H1 (cell line): Measurements from ENCODE around the gene ASCL2. TPM values are rescaled to one million over a fixed set of nuclear protein-coding genes. Genes with fewer than 3 reads are reported as not detected.
A peak's percentile ranks its signal among the peaks of the same experiment; 100 is the strongest.

ENCODE experiments used
- CTCF ChIA-PET: fragments of 300-600 bp; sonication (Branson Sonifier 250); formaldehyde crosslinking; loops from one replicate; lab custom pipeline; 2021; ENCODE audit not compliant: partially characterized antibody; lab: Charles Lee
- POLR2A ChIA-PET: fragments of 300-600 bp; sonication (Branson Sonifier 250); formaldehyde crosslinking; loops from one replicate; lab custom pipeline; 2021; ENCODE audit warnings: inconsistent platforms; ENCODE audit not compliant: partially characterized antibody; lab: Charles Lee
- DNase-seq, 2 experiments: peaks; one replicate each; pipeline versions ENCODE4 v3.0.0 to v3.0.0-alpha.2; 2010 to 2022; ENCODE audit warnings: low spot score in 2 of 2, low read depth in 1 of 2, mixed read lengths in 1 of 2
- FAIRE-seq: peaks from 2 replicates; lab custom pipeline; 2011; peaks lifted over from hg19 to GRCh38; lab: Jason Lieb, UNC
- H2AFZ ChIP-seq: 2 replicates; pipeline ENCODE4 v1.8.1; 2012; ENCODE audit warnings: low read length, inconsistent platforms
- H2AK5ac ChIP-seq: 2 replicates; pipeline ENCODE4 v1.6.1; 2013; ENCODE audit warnings: low read depth, low read length
- H2BK120ac ChIP-seq: replicated peaks from 2 replicates; pipeline ENCODE3; 2013; ENCODE audit warnings: low read depth, low read length, inconsistent platforms
- H2BK12ac ChIP-seq: 2 replicates; pipeline ENCODE4 v1.6.1; 2013; ENCODE audit warnings: low read depth, low read length
- H2BK15ac ChIP-seq: 2 replicates; pipeline ENCODE4 v1.6.1; 2013; ENCODE audit warnings: low read length
- H2BK20ac ChIP-seq: 2 replicates; pipeline ENCODE4 v1.6.1; 2013; ENCODE audit warnings: low read length
- H2BK5ac ChIP-seq: 2 replicates; pipeline ENCODE4 v1.6.1; 2013; ENCODE audit warnings: low read depth, low read length
- H3K14ac ChIP-seq: 2 replicates; pipeline ENCODE4 v1.6.1; 2013; ENCODE audit warnings: inconsistent platforms; ENCODE audit not compliant: insufficient read length
- H3K18ac ChIP-seq: 2 replicates; pipeline ENCODE4 v1.6.1; 2013; ENCODE audit warnings: low read length; ENCODE audit errors: extremely low read depth
- H3K23ac ChIP-seq: 2 replicates; pipeline ENCODE4 v1.6.1; 2013; ENCODE audit warnings: inconsistent platforms; ENCODE audit not compliant: insufficient read length
- H3K23me2 ChIP-seq: 2 replicates; pipeline ENCODE4 v1.6.1; 2013; ENCODE audit warnings: low read depth, low read length
- H3K27ac ChIP-seq: 2 replicates; pipeline ENCODE4 v1.6.1; 2011; ENCODE audit warnings: low read depth, low read length, inconsistent platforms
- H3K27me3 ChIP-seq, 4 experiments: replicated peaks in 1 of 4; 1 replicate in 1 of 4; 2 replicates in 3 of 4; pipeline versions ENCODE4 v1.6.1 to v1.8.1; 2011 to 2013; ENCODE audit warnings: low read length in 3 of 4, mild to moderate bottlenecking in 3 of 4, inconsistent platforms in 2 of 4, mixed read lengths in 2 of 4, moderate library complexity in 1 of 4; ENCODE audit not compliant: control insufficient read depth in 3 of 4, insufficient read depth in 3 of 4; ENCODE audit errors: extremely low read depth in 1 of 4
- H3K36me3 ChIP-seq, 4 experiments: 2 replicates each; pipeline versions ENCODE4 v1.6.1 to v1.8.1; 2011 to 2013; ENCODE audit warnings: mild to moderate bottlenecking in 4 of 4, low read length in 3 of 4, moderate library complexity in 2 of 4, control low read depth in 1 of 4, inconsistent platforms in 1 of 4; ENCODE audit not compliant: insufficient read depth in 4 of 4, control insufficient read depth in 2 of 4
- H3K4ac ChIP-seq: replicated peaks from 2 replicates; pipeline ENCODE3; 2013; ENCODE audit warnings: low read length, low read depth, mixed read lengths, inconsistent platforms; ENCODE audit not compliant: insufficient read length
- H3K4me1 ChIP-seq, 4 experiments: replicated peaks in 1 of 4; 1 replicate in 1 of 4; 2 replicates in 3 of 4; pipeline versions ENCODE4 v1.6.1 to v1.8.1; 2011 to 2013; ENCODE audit warnings: low read length in 3 of 4, inconsistent platforms in 2 of 4, mixed read lengths in 1 of 4; ENCODE audit not compliant: insufficient read depth in 4 of 4, control insufficient read depth in 3 of 4
- H3K4me2 ChIP-seq, 2 experiments: 2 replicates each; pipeline versions ENCODE4 v1.6.1 to v1.8.1; 2011 to 2013; ENCODE audit warnings: low read depth in 2 of 2, low read length in 2 of 2, control low read depth in 1 of 2, inconsistent platforms in 1 of 2, mild to moderate bottlenecking in 1 of 2; ENCODE audit not compliant: insufficient read depth in 1 of 2
- H3K4me3 ChIP-seq, 4 experiments: fragments of 200-600, 300-600 bp in 1 of 4; sonication (generic), shearing (Covaris generic), sonication (Bioruptor Twin) in 1 of 4; 2 replicates each; pipeline versions ENCODE4 v1.5.1 to v1.8.1; 2011 to 2016; ENCODE audit warnings: low read length in 4 of 4, low read depth in 3 of 4, control low read depth in 2 of 4, inconsistent platforms in 2 of 4, mild to moderate bottlenecking in 2 of 4, mixed read lengths in 1 of 4, moderate library complexity in 1 of 4; ENCODE audit not compliant: insufficient read depth in 2 of 4; ENCODE audit errors: extremely low read depth in 1 of 4
- H3K56ac ChIP-seq: replicated peaks from 2 replicates; pipeline ENCODE3; 2013; ENCODE audit warnings: low read depth, mild to moderate bottlenecking, mixed read lengths, low read length, inconsistent platforms; ENCODE audit not compliant: insufficient read length
- H3K79me1 ChIP-seq: 2 replicates; pipeline ENCODE4 v1.6.1; 2013; ENCODE audit warnings: low read depth, low read length, control low read depth
- H3K79me2 ChIP-seq, 2 experiments: 2 replicates each; pipeline versions ENCODE4 v1.6.1 to v1.8.1; 2012 to 2013; ENCODE audit warnings: low read length in 2 of 2, mild to moderate bottlenecking in 2 of 2, inconsistent platforms in 1 of 2; ENCODE audit not compliant: insufficient read depth in 2 of 2, control insufficient read depth in 1 of 2
- H3K9ac ChIP-seq, 4 experiments: replicated peaks in 1 of 4; 1 replicate in 1 of 4; 2 replicates in 3 of 4; pipeline versions ENCODE4 v1.6.1 to v1.8.1; 2011 to 2013; ENCODE audit warnings: low read depth in 3 of 4, low read length in 3 of 4, control low read depth in 2 of 4, mild to moderate bottlenecking in 2 of 4, moderate library complexity in 2 of 4, inconsistent platforms in 1 of 4; ENCODE audit errors: extremely low read depth in 1 of 4
- H3K9me3 ChIP-seq, 2 experiments: 2 replicates each; pipeline versions ENCODE4 v1.6.1 to v1.8.1; 2012 to 2013; ENCODE audit warnings: mild to moderate bottlenecking in 2 of 2, moderate library complexity in 2 of 2, control low read depth in 1 of 2, inconsistent platforms in 1 of 2, low read depth in 1 of 2, low read length in 1 of 2, mixed read lengths in 1 of 2; ENCODE audit not compliant: insufficient read depth in 2 of 2
- H4K20me1 ChIP-seq, 2 experiments: replicated peaks in 1 of 2; 2 replicates each; pipeline versions ENCODE3 to v1.8.1; 2011 to 2013; ENCODE audit warnings: inconsistent platforms in 2 of 2, low read length in 2 of 2, mild to moderate bottlenecking in 1 of 2; ENCODE audit not compliant: insufficient read depth in 2 of 2, control insufficient read depth in 1 of 2
- H4K5ac ChIP-seq: 2 replicates; pipeline ENCODE4 v1.6.1; 2013; ENCODE audit warnings: low read length, low read depth, mixed read lengths, inconsistent platforms; ENCODE audit not compliant: insufficient read length
- H4K8ac ChIP-seq: 2 replicates; pipeline ENCODE4 v1.8.0; 2013; ENCODE audit warnings: mild to moderate bottlenecking, moderate library complexity, low read length, inconsistent platforms; ENCODE audit not compliant: insufficient read depth; ENCODE audit errors: extremely low read depth
- H4K91ac ChIP-seq: replicated peaks from 2 replicates; pipeline ENCODE3; 2013; ENCODE audit warnings: low read length, mixed read lengths, inconsistent platforms; ENCODE audit not compliant: insufficient read length
- CBX8 ChIP-seq: fragments of 300-800, 300-1000 bp; sonication (generic); IDR thresholded peaks from 2 replicates; pipeline ENCODE4 v1.7.1; 2016; ENCODE audit warnings: low read depth, low read length, borderline replicate concordance
- GTF2F1 ChIP-seq: IDR thresholded peaks from 2 replicates; pipeline ENCODE4 v1.6.1; 2012; ENCODE audit warnings: low read depth, low read length, improper control_type of control experiment, borderline replicate concordance
- JUND ChIP-seq: IDR thresholded peaks from 2 replicates; pipeline ENCODE4 v1.6.1; 2011; ENCODE audit warnings: mild to moderate bottlenecking, improper control_type of control experiment, low read length
- KDM5A ChIP-seq: fragments of 200-600 bp; IDR thresholded peaks from 2 replicates; pipeline ENCODE4 v1.7.1; 2012; ENCODE audit warnings: mild to moderate bottlenecking, low read length, inconsistent platforms, mixed read lengths
- SIRT6 ChIP-seq: IDR thresholded peaks from one replicate; pipeline ENCODE4 v1.7.1; 2012; ENCODE audit warnings: low read length, inconsistent platforms
- WGBS, 2 experiments: shearing (Covaris generic) in 1 of 2; methylation state at CpG; one replicate each; pipeline versions ENCODE4 v1.1.6 to v1.1.7; 2013 to 2015; ENCODE audit warnings: low lambda C conversion rate in 2 of 2, mixed read lengths in 2 of 2, inconsistent platforms in 1 of 2, low coverage in 1 of 2, missing lambda C conversion rate in 1 of 2; ENCODE audit not compliant: insufficient replicate concordance in 2 of 2, insufficient coverage in 1 of 2, insufficient read length in 1 of 2; ENCODE audit errors: extremely low coverage in 1 of 2, missing lambda C conversion rate in 1 of 2; 5-methylcytosine and 5-hydroxymethylcytosine counted together
- polyA plus RNA-seq, 7 experiments: library from polyadenylated mRNA; depleted of rRNA in 3 of 7; stranded (reverse) in 5 of 7; unstranded in 2 of 7; fragments of >200 nt in 5 of 7; fragments of 200-250 nt in 2 of 7; gene quantifications; 1 replicate in 5 of 7; 2 replicates in 1 of 7; 4 replicates in 1 of 7; pipeline versions ENCODE4 v1.2.1 to v1.2.3, GENCODE V29; 2011 to 2013; ENCODE audit warnings: missing spikeins in 2 of 7, mixed read lengths in 2 of 7
- total RNA-seq: library from RNA; stranded (reverse); fragmentation: NEBNext Ultra II Directional; extraction: Animal tissue kit (Norgen Biotek cat#: 25700); gene quantifications from 2 replicates; pipeline ENCODE4 v1.2.1, GENCODE V29; 2021

Gene ASCL2
- total and polyA plus RNA-seq, 2 of the 8 experiments (the other 6 are each of a cell fraction or from before 2014, with no cell fraction given): 0.51 to 0.56 TPM

DNA sequence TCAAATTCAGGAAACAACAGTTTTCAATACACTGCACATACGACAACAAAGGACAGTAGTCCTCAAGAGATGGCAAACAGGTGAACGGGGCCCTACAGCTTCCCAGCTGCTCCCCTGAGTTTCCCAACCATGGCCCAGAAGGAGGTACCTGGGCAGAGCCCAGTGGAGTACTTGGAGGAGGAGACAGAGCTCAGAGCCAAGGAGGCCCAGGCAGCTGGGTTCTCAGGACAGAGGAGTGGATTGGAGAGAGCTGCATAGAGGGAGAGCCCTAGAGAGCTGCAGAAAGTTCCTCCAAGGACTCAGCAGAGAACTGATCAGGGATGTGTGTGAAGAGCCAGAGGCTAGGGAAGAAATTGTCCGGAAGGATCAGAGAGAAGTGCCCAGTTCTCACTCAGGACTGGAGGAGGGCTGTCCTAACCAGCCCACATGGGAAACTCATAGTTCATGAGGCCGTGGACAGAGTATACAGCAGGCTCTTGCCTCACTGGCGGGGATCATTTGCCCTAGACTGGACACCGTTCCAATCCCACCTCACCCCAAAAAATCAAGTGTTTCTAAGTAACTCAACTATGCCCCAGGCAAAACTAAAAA, 7.6 kb upstream of the ASCL2 start:
- no peaks in the 10 kb centered on the region for H4K20me1 ChIP-seq
- no peak overlapping the region for H2BK12ac ChIP-seq
- H3K14ac ChIP-seq: no peak overlapping the region
- no peak overlapping the region for H2AK5ac ChIP-seq
- peaks cover 0 to 15% (median 11%) of the 10 kb centered on the region in 4 experiments; a peak in 6 of 7 replicates for H3K27me3 ChIP-seq
- H3K9me3 ChIP-seq: no peaks in the 10 kb centered on the region
- no peaks in the 10 kb centered on the region for H3K79me1 ChIP-seq
- H3K4me1 ChIP-seq: peaks cover 0 to 8% (median 1%) of the 10 kb centered on the region in 4 experiments; a peak in 3 of 7 replicates
- no peak overlapping the region for H3K9ac ChIP-seq
- H3K36me3 ChIP-seq: no peaks in the 10 kb centered on the region
- no peak overlapping the region for H3K23ac ChIP-seq
- H3K4ac ChIP-seq: no peak overlapping the region
- H4K91ac ChIP-seq: no peak overlapping the region
- H4K5ac ChIP-seq: no peak overlapping the region
- no peak overlapping the region for H2BK20ac ChIP-seq
- H3K79me2 ChIP-seq: no peaks in the 10 kb centered on the region
- 85% methylated on average over 6 of the region's 6 CpGs; no CpG with 5 or more reads in 1 of the 2 experiments for WGBS, 2 experiments
- peak overlapping the region; percentile 38; the same call in 1 of the 2 replicates for H3K18ac ChIP-seq
- ChIA-PET CTCF (interaction anchor here (0.6 to 6.6 kb wide), 4 partner anchors 19 to 84 kb away, joined by 3 to 26 read pairs (median 8); no protein-coding TSS in a partner anchor), POLR2A (no interaction called here)
- H3K4me3 ChIP-seq: no peak overlapping the region; a peak in 1 of 8 replicates
- peak overlapping the region; percentile 71; the same call in 1 of the 2 replicates for H2BK5ac ChIP-seq
- no peak for TF ChIP-seq JUND
- TF ChIP-seq CBX8: no peak
- TF ChIP-seq SIRT6: no peak
- TF ChIP-seq KDM5A: no peak
- no peak for TF ChIP-seq GTF2F1
- no peaks in the 10 kb centered on the region for H3K23me2 ChIP-seq
- FAIRE-seq (no peak), DNase-seq (peak in 1 of 2 experiments; percentile 47)
- no peak overlapping the region for H4K8ac ChIP-seq
- no peak overlapping the region for H3K56ac ChIP-seq
- no peak overlapping the region for H3K27ac ChIP-seq
- no peak overlapping the region for H2BK15ac ChIP-seq
- H2BK120ac ChIP-seq: no peak overlapping the region
- H2AFZ ChIP-seq: peak overlapping the region; percentile 27; the same call in 1 of the 2 replicates
- H3K4me2 ChIP-seq: 0 out of 4 replicates have a peak overlapping the region, but pooled peaks of 1 of the 2 experiments have one; percentile 19
